GM19372 (cell line): ENCODE data around the gene SERGEF.

ENCODE experiments used
- ATAC-seq: cut with Tn5 transposase; IDR thresholded peaks from one replicate; pipeline ENCODE4 v1.9.1; 2021; ENCODE audit warnings: mild to moderate bottlenecking, low read depth, moderate library complexity; ENCODE audit not compliant: unreplicated experiment

The SERGEF gene

DNA sequence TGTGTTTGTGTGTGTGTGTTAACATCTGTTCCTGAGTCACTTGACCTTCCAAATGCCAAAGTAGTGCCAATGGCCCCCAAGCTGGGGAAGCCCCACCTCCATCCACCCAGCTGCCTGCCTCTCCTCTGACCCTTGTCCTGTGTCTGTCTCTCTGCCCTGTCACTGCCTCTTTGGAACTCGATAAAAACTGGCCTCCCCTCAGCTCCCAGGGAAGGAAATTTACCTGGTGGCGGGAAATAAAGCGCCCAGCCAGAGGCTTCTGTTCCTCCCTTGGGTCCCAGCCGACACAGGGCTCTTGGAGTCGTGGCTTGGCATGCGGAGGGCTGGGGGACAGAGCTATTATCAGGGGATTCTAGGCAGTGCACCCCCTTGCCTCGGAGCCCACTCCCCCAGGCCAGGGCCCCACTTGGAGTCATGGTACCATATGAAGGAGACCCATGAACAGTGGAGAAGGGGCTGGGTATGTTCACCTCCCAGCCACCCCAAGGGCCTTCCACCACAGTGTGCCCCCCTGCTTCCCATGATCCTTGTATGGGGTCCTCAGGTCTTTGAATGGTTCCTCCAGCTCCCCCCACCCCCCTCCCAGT is 272.1 kb downstream of the SERGEF start:
- ATAC-seq: no peak

GRCh38 chr11:17739945-17740338 is 272.9 kb downstream of the SERGEF start:
- ATAC-seq: no peak

GRCh38 chr11:17738151-17738973 is 274.5 kb downstream of the SERGEF start:
- ATAC-seq: no peak
